Stimulated activated CD4-positive, alpha-beta T cell treated with anti-CD3 and anti-CD28 coated beads, Interleukin-4, amount 100 ng/mL, for 48 hours (primary cell): ENCODE data around the gene ZNF106.

ENCODE experiments used
- DNase-seq, 2 donors: peaks; one replicate each; pipeline ENCODE4 v3.0.0-alpha.2; 2020; ENCODE audit warnings: low read depth in 2 of 2

Gene ZNF106

GRCh38 chr15:42405863-42406482, 85.0 kb downstream of the ZNF106 start:
- DNase-seq = no peak

GRCh38 chr15:42404461-42405235, 86.3 kb downstream of the ZNF106 start:
- DNase-seq = no peak

DNA sequence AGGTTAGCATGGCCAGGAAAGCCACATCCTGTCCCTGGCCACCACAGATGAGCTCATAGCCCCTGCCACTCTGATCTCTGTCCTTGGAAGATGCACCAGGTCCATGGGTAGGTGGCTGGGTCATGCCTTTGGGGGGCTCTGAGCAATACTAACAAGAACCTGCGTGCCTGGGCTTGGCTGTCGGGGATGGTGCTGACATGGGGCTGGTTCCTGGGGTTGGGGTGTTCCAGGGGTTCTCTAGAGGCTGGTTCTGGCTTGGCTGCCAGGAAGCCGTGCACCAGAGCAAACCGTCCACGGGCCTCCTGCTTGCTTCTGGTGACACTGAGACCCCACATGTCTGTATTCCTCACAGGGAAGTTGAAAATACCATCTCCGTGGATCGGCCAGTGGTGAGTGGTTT, 87.6 kb downstream of the ZNF106 start:
- no peak for DNase-seq

- no peak for DNase-seq
Observed at GRCh38 chr15:42402455-42403205, 88.3 kb downstream of the ZNF106 start.

DNA sequence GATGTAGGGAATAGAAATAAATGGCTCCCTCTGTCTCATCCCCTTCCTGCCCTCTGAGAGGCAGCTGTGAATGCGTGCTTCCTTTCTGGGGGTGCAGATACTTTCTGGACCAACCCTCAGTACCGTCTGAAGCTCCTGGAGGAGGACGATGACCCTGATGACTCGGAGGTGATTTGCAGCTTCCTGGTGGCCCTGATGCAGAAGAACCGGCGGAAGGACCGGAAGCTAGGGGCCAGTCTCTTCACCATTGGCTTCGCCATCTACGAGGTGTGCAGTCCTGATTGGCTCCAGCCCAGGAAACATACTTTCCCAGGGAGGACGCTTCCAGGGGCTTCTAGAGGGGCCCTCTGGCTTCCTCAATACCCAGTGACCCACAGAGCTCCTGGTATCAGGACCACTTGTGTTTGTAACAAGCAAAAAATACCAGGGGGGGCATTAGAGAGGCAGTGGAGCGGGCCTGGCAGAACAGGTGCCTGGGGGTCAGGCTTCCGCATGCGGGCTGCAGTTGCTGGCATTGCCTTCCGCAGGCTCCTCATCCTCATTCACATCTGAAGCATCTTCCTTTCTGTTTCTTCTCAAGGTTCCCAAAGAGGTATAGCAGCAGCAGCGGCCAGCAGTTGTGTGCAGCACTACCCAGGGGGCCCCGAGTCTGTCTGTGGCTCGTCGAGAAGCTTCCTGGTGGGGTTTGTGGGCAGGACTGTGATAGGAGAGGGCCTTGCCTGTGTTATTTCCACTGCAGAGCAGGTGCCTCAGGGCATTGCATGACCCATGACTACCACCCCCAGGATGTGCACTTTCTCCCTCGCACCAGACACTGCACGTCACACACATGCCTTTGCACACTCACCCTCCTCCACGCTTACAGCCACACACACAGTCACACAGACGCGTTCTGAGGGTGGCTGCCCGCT, 89.1 kb downstream of the ZNF106 start:
- DNase-seq = no peak

DNA sequence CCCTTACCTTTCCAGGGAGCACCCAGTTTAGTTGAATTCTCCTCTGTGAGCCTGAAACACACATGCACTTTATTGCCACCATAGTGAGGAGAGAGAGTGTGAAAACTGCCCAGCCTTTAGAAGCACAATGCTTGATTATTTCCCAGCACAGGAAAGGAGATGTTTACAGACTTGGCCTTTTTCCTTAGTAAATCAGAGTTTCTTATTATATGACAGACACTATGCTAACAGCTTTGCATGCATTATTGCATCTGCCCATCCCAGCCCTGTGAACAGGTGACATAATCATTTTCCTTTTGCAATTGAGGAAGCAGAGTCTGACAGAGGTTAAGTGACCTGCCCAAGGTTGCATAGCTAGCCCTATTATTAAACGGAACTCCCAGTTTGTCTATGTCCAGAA, 95.1 kb downstream of the ZNF106 start:
- DNase-seq = no peak

- no peak for DNase-seq
Observed at GRCh38 chr15:42394106-42394505, 96.8 kb downstream of the ZNF106 start.

- DNase-seq = no peak
Observed at GRCh38 chr15:42392309-42393024, 98.5 kb downstream of the ZNF106 start.

DNA sequence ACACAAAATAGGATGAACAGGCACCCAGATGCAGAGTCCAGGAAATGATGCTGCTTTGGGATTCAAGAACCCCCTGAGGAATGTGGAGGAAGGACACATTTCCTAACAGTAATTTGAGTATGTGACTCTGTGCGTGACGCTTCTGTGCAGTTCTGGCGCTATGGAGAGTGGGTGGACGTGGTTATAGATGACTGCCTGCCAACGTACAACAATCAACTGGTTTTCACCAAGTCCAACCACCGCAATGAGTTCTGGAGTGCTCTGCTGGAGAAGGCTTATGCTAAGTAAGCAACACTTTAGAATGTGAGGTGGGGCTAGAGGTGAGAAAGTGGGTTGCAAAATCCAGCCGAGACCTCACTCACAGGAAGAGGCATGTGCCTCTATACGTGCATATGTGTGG, 103.3 kb downstream of the ZNF106 start:
- DNase-seq = no peak

GRCh38 chr15:42385980-42386700, 104.8 kb downstream of the ZNF106 start:
- no peak for DNase-seq

- DNase-seq = peak in 1 of 2 donors; percentile 12
Observed at GRCh38 chr15:42385206-42385979, 105.5 kb downstream of the ZNF106 start.

GRCh38 chr15:42384597-42384996, 106.3 kb downstream of the ZNF106 start:
- DNase-seq = no peak

DNA sequence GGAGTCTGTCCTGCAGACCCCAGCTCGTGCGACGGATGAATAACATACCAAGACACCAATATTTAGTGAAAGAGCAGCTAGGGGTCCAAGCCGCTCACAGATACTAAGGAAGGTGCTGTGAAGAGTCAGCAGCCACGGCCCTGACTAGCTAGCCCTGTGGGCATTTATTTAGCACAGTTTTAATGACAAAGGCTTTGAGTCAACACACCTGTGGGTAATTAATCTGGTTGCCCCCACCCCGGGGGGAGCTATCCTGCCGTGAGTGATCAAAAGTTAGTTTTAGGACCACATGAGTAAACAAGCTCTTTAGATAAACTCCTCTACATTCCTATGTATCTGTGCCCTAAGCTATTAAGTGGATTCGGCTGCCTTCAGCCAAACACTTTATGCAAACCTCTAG, 112.9 kb downstream of the ZNF106 start:
- no peak for DNase-seq

DNA sequence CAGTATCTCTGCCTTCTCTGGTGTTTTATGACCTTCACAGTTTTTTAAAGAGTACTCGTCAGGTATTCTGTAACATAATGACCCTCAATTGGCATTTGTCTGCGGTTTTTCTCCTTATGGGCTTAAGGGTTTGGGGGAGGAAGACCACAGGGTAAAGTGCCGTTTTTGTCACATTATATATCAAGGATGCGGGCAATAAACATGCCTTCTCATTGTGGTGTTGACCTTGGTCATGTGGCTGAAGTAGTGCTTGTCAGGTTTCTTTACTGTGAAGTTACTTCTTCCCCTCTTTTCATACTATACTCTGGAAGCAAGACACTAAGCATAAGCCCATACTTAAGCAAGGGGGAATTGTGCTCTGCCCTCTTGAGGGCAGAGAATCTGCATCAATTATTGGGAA, 115.0 kb downstream of the ZNF106 start:
- DNase-seq = no peak

DNA sequence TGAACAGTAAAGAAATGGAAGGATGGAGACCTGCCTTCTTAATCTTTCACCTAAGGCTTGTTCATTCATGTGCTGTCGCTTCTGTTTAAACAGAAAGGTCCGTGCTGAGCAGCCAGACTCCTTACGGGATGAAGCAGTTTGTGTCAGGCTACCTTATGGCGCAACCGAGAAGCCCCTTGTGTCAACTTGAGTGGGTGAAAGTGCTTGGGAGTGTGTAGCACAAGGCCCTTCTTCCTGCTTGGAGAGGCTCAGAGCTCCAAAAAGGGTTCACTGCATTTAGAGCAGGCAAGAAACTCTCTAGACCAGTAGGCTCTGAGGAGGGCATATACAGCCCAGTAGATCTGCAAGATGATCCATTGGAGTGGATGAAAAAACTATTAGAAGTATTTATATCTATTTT, 115.7 kb downstream of the ZNF106 start:
- no peak for DNase-seq

- no peak for DNase-seq
Observed at GRCh38 chr15:42374810-42375209, 116.1 kb downstream of the ZNF106 start.

DNA sequence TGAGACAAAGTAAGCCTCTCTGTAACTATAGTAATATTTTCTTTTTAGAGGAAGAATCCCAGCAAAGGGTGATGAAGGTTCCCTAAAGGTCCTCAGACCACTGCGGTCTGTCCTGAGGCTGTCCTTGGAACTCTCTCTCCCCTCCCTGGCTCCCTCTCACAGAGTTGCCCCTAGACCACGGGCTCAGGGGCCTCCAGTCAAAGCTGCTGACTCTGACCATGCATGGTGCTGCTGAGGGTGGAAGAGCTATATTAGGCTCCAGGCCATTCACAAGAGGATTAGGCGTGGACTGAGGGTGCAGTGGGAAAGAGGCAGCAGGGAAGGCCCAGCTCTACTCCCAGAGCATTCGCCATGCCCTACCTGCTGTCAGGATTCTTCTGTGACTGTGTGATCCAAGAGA, 117.0 kb downstream of the ZNF106 start:
- no peak for DNase-seq

GRCh38 chr15:42373274-42373673, 117.7 kb downstream of the ZNF106 start:
- no peak for DNase-seq

GRCh38 chr15:42371096-42371495, 119.8 kb downstream of the ZNF106 start:
- DNase-seq = no peak

GRCh38 chr15:42368096-42368495, 122.8 kb downstream of the ZNF106 start:
- DNase-seq = no peak
